Activated CD8-positive, alpha-beta T cell treated with anti-CD3 and anti-CD28 coated beads for 36 hours (primary cell): ENCODE results near the gene HS6ST2. TPM values are rescaled to one million over a fixed set of nuclear protein-coding genes. Genes with fewer than 3 reads are reported as not detected.

Experiments
- ATAC-seq: fragments of 200-7000 bp; cut with Tn5 transposase; one replicate; pipeline ENCODE4 v1.10.0; 2021; ENCODE audit warnings: mild to moderate bottlenecking, moderate library complexity
- CTCF ChIA-PET: fragments of 350-600 bp; sonication (Branson Sonifier 250); formaldehyde crosslinking; loops from one replicate; lab custom pipeline; 2021; ENCODE audit warnings: antibody characterized with exemption; lab: Charles Lee
- POLR2A ChIA-PET: fragments of 350-600 bp; sonication (Branson Sonifier 250); formaldehyde crosslinking; loops from one replicate; lab custom pipeline; 2021; ENCODE audit warnings: antibody characterized with exemption; lab: Charles Lee
- DNase-seq: peaks from one replicate; pipeline ENCODE4 v3.0.0-alpha.2; 2020
- H3K27ac Mint-ChIP-seq: one replicate; pipeline ENCODE4 v1.8.0; 2021; ENCODE audit warnings: mild to moderate bottlenecking, mixed read lengths
- H3K27me3 Mint-ChIP-seq: one replicate; pipeline ENCODE4 v1.8.0; 2021; ENCODE audit warnings: mixed read lengths
- H3K36me3 Mint-ChIP-seq: one replicate; pipeline ENCODE4 v1.8.0; 2021; ENCODE audit warnings: low read depth, mixed read lengths
- H3K4me1 Mint-ChIP-seq: one replicate; pipeline ENCODE4 v1.8.0; 2021; ENCODE audit warnings: low read depth, mixed read lengths
- H3K4me3 Mint-ChIP-seq: one replicate; pipeline ENCODE4 v1.8.0; 2021; ENCODE audit warnings: mild to moderate bottlenecking, moderate library complexity, mixed read lengths
- H3K9me3 Mint-ChIP-seq: one replicate; pipeline ENCODE4 v1.8.0; 2021; ENCODE audit warnings: mixed read lengths
- CTCF ChIP-seq: fragments of 200-600 bp; IDR thresholded peaks from one replicate; pipeline ENCODE4 v1.8.0; 2022; ENCODE audit warnings: antibody characterized with exemption, mild to moderate bottlenecking
- intact Hi-C: fragments of 100-400 bp; cut with micrococcal nuclease; formaldehyde crosslinking; loops from one replicate; pipeline ENCODE4 v1.10.0; 2022
- total RNA-seq, 2 experiments: library from RNA; stranded (reverse); gene quantifications; one replicate each; pipeline ENCODE4 v1.2.3, GENCODE V29; 2021

HS6ST2 gene
- total RNA-seq, 2 experiments from 2014 or later: 0.14 to 0.47 TPM

DNA sequence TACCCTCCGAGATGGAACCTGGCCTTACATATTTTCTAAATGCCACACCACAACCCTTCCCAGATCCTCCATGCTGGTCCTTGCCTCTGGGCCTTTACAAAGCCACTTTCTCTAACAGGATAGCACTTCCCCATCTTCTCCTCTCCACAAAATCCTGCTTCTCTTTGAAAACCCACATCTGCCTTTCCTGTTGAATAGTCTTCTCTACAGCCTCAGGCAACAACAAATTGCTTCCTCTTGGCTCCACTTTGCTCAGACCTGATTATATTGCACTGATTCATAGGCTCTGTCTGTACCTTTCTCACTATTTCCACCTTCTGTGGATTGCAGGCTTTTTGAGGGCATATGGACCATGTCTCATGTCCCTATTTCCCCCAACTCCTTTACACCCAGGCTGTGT lies 265.9 kb downstream of the HS6ST2 start:
- Mint-ChIP-seq H3K4me3 (no peak overlapping the region), H3K27ac (no peak overlapping the region), H3K27me3 (peaks cover under 1% of the 10 kb centered on the region), H3K9me3 (no peaks in the 10 kb centered on the region), H3K4me1 (no peaks in the 10 kb centered on the region), H3K36me3 (no peaks in the 10 kb centered on the region)
- DNase-seq (no peak), ATAC-seq (no peak)
- POLR2A ChIA-PET: no interaction called here
- CTCF ChIA-PET: no interaction called here
- intact Hi-C loops: no loop called here
- TF ChIP-seq CTCF: no peak

GRCh38 chrX:132692066-132692465 lies 266.4 kb downstream of the HS6ST2 start:
- ATAC-seq (no peak), DNase-seq (no peak)
- no peak overlapping the region for H3K27ac Mint-ChIP-seq
- CTCF ChIA-PET: no interaction called here
- no peaks in the 10 kb centered on the region for H3K9me3 Mint-ChIP-seq
- no peak overlapping the region for H3K4me3 Mint-ChIP-seq
- POLR2A ChIA-PET: no interaction called here
- H3K36me3 Mint-ChIP-seq: no peaks in the 10 kb centered on the region
- H3K27me3 Mint-ChIP-seq: no peaks in the 10 kb centered on the region
- no peaks in the 10 kb centered on the region for H3K4me1 Mint-ChIP-seq
- TF ChIP-seq CTCF: no peak
- intact Hi-C loops: no loop called here

DNA sequence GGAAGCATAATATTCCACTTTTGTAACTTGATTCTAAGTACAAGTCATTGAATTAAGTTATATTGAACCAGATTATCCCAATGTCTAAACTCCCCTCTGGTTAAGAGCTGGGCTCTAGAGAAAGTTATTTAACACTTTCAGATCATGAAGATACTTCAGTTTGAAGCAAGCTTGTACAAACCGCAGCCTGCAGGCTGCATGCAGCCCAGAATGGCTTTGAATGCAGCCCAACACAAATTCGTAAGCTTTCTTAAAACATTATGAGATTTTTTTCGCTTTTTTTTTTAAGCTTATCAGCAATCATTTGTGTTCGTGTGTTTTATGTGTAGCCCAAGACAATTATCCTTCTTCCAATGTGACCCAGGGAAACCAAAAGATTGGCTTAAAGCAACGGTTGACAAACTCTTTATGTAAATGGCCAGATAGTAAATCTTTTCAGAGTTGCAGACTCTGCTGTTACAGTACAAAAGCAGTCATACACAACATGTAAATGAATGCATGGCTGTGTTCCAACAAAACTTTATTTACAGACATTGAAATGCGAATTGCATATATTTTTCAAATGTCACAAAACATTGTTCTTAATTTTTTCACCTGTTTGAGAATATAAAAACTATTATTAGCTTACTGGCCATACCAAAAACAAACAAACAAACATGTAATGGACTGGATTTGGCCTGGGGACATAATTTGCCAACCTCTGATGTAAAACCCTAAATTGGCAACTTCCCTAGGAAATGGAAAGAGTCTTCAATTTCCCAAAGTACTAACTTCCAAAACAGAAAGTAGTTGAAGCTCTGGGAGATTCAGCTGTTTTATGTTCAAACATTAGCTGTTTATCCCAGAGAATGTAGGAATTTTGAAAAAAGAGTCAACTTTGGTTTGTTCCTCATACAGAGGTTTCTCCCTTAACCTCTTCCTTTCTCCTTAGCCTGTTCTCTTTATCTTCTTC lies 268.5 kb downstream of the HS6ST2 start:
- POLR2A ChIA-PET: no interaction called here
- Mint-ChIP-seq H3K4me3 (no peak overlapping the region), H3K27ac (no peak overlapping the region), H3K4me1 (no peaks in the 10 kb centered on the region), H3K9me3 (no peaks in the 10 kb centered on the region), H3K27me3 (no peaks in the 10 kb centered on the region), H3K36me3 (no peaks in the 10 kb centered on the region)
- TF ChIP-seq CTCF: no peak
- DNase-seq (no peak), ATAC-seq (no peak)
- CTCF ChIA-PET: no interaction called here
- intact Hi-C loops: no loop called here

- no peak for ATAC-seq
- ChIA-PET CTCF (no interaction called here), POLR2A (no interaction called here)
- intact Hi-C loops: no loop called here
- H3K27me3 Mint-ChIP-seq: no peaks in the 10 kb centered on the region
- no peak overlapping the region for H3K27ac Mint-ChIP-seq
- no peaks in the 10 kb centered on the region for H3K36me3 Mint-ChIP-seq
- no peaks in the 10 kb centered on the region for H3K4me1 Mint-ChIP-seq
- H3K9me3 Mint-ChIP-seq: no peaks in the 10 kb centered on the region
- no peak for DNase-seq
- TF ChIP-seq CTCF: no peak
- no peak overlapping the region for H3K4me3 Mint-ChIP-seq
These were observed 273.2 kb downstream of the HS6ST2 start for GRCh38 chrX:132685276-132685675.

- Mint-ChIP-seq H3K27me3 (no peaks in the 10 kb centered on the region), H3K9me3 (peaks cover 9% of the 10 kb centered on the region), H3K27ac (no peak overlapping the region), H3K36me3 (no peaks in the 10 kb centered on the region), H3K4me1 (peaks cover 6% of the 10 kb centered on the region), H3K4me3 (no peak overlapping the region)
- intact Hi-C loops: no loop called here
- no peak for DNase-seq
- no peak for TF ChIP-seq CTCF
- POLR2A ChIA-PET: no interaction called here
- CTCF ChIA-PET: no interaction called here
- ATAC-seq: peak; percentile 17
These were observed 281.2 kb downstream of the HS6ST2 start for GRCh38 chrX:132677233-132677716.
